HepG2 (cell line): Measurements from ENCODE around the gene APOA1. TPM values are rescaled to one million over a fixed set of nuclear protein-coding genes. Genes with fewer than 3 reads are reported as not detected.

Source experiments
- AKAP8 ChIP-seq: sonication (generic); formaldehyde crosslinking; IDR thresholded peaks from 2 replicates; pipeline ENCODE4 v1.5.1; 2020; ENCODE audit warnings: mild to moderate bottlenecking, missing genetic modification reagents
- CEBPB ChIP-seq: IDR thresholded peaks from 2 replicates; pipeline ENCODE4 v1.6.1; 2011; ENCODE audit warnings: low read depth, low read length, improper control_type of control experiment, borderline replicate concordance
- DMAP1 ChIP-seq: IDR thresholded peaks from 2 replicates; pipeline ENCODE4 v1.6.1; 2016
- EZH2 ChIP-seq: conservative IDR thresholded peaks from 2 replicates; pipeline ENCODE4 v1.6.1; 2012; ENCODE audit warnings: mild to moderate bottlenecking, low read depth, low read length, moderate library complexity
- FIP1L1 ChIP-seq: fragments of 200-400 bp; formaldehyde crosslinking; IDR thresholded peaks from 2 replicates; pipeline ENCODE4 v1.6.1; 2018; ENCODE audit warnings: low read depth, mild to moderate bottlenecking, low read length, moderate library complexity, borderline replicate concordance; ENCODE audit not compliant: insufficient read depth
- KAT7 ChIP-seq: IDR thresholded peaks from 2 replicates; pipeline ENCODE4 v1.6.1; 2018; ENCODE audit warnings: borderline replicate concordance, missing compliant biosample characterization
- KLF16 ChIP-seq, 2 experiments: sonication (generic) in 1 of 2; formaldehyde crosslinking in 1 of 2; IDR thresholded peaks; 2 replicates each; pipeline versions ENCODE4 v1.6.1 to v1.8.0; 2016 to 2023; ENCODE audit warnings: missing genetic modification reagents in 2 of 2, missing compliant biosample characterization in 1 of 2
- MAFK ChIP-seq, 2 experiments: IDR thresholded peaks in 1 of 2; conservative IDR thresholded peaks in 1 of 2; 2 replicates each; pipeline ENCODE4 v1.6.1; 2011; ENCODE audit warnings: improper control_type of control experiment in 2 of 2, low read length in 2 of 2
- NAIF1 ChIP-seq: sonication (generic); formaldehyde crosslinking; IDR thresholded peaks from 2 replicates; pipeline ENCODE4 v1.5.0; 2020; ENCODE audit warnings: mild to moderate bottlenecking, missing genetic modification reagents, borderline replicate concordance
- RBAK ChIP-seq: sonication (generic); formaldehyde crosslinking; IDR thresholded peaks from 2 replicates; pipeline ENCODE4 v1.5.1; 2020; ENCODE audit warnings: mild to moderate bottlenecking, missing genetic modification reagents
- RXRA ChIP-seq: sonication (generic); formaldehyde crosslinking; IDR thresholded peaks from 2 replicates; pipeline ENCODE4 v1.5.1; 2020; ENCODE audit warnings: missing genetic modification reagents
- TBX2 ChIP-seq: sonication (generic); formaldehyde crosslinking; IDR thresholded peaks from 2 replicates; pipeline ENCODE4 v1.5.0; 2020; ENCODE audit warnings: missing genetic modification reagents, mild to moderate bottlenecking, borderline replicate concordance
- THAP9 ChIP-seq: sonication (generic); formaldehyde crosslinking; IDR thresholded peaks from 2 replicates; pipeline ENCODE4; 2020; ENCODE audit warnings: missing genetic modification reagents, mild to moderate bottlenecking, borderline replicate concordance
- ZBTB20 ChIP-seq: sonication (generic); formaldehyde crosslinking; IDR thresholded peaks from 2 replicates; pipeline ENCODE4 v1.8.1; 2023; ENCODE audit warnings: missing genetic modification reagents, low read depth, mild to moderate bottlenecking, borderline replicate concordance
- ZFP1 ChIP-seq: IDR thresholded peaks from 2 replicates; pipeline ENCODE4 v1.6.1; 2016
- ZFYVE20 ChIP-seq: sonication (generic); formaldehyde crosslinking; IDR thresholded peaks from 2 replicates; pipeline ENCODE4 v1.8.0; 2023; ENCODE audit warnings: low read depth, mild to moderate bottlenecking, moderate library complexity, missing genetic modification reagents, borderline replicate concordance
- ZNF232 ChIP-seq: sonication (generic); formaldehyde crosslinking; IDR thresholded peaks from 2 replicates; pipeline ENCODE4 v1.4.0; 2020; ENCODE audit warnings: missing genetic modification reagents, borderline replicate concordance
- ZNF251 ChIP-seq: sonication (generic); formaldehyde crosslinking; IDR thresholded peaks from 2 replicates; pipeline ENCODE4 v1.9.0; 2021; ENCODE audit warnings: mild to moderate bottlenecking, missing genetic modification reagents
- ZNF264 ChIP-seq: sonication (generic); formaldehyde crosslinking; IDR thresholded peaks from 2 replicates; pipeline ENCODE4 v1.4.0; 2020; ENCODE audit warnings: missing genetic modification reagents
- ZNF350 ChIP-seq: sonication (generic); formaldehyde crosslinking; IDR thresholded peaks from 2 replicates; pipeline ENCODE4 v1.4.0; 2020; ENCODE audit warnings: mild to moderate bottlenecking, low read depth, missing genetic modification reagents, borderline replicate concordance
- ZNF513 ChIP-seq: sonication (generic); formaldehyde crosslinking; conservative IDR thresholded peaks from 2 replicates; pipeline ENCODE4 v1.5.0; 2020; ENCODE audit warnings: missing genetic modification reagents
- ZNF780A ChIP-seq: sonication (generic); formaldehyde crosslinking; IDR thresholded peaks from 2 replicates; pipeline ENCODE4 v1.8.0; 2022; ENCODE audit warnings: mild to moderate bottlenecking, missing genetic modification reagents, moderate library complexity
- ZNF839 ChIP-seq: sonication (generic); formaldehyde crosslinking; IDR thresholded peaks from 2 replicates; pipeline ENCODE4 v1.4.0; 2020; ENCODE audit warnings: missing genetic modification reagents, mild to moderate bottlenecking, borderline replicate concordance
- polyA plus RNA-seq, 8 experiments: library from polyadenylated mRNA; depleted of rRNA in 3 of 8; stranded (reverse) in 7 of 8; unstranded in 1 of 8; fragments of >200 nt; fragmentation: Illumina TruSeq in 4 of 8; extraction: Trizol in 4 of 8; gene quantifications; 2 replicates each; pipeline versions ENCODE4 v1.2.1 to v1.2.3, GENCODE V29; 2011 to 2016; ENCODE audit warnings: low read depth in 4 of 8, missing spikeins in 1 of 8, mixed read lengths in 1 of 8; ENCODE audit not compliant: insufficient read depth in 1 of 8
- total RNA-seq, 5 experiments: library from RNA; depleted of rRNA; stranded (reverse); fragments of >200 nt; fragmentation: Illumina TruSeq; extraction: Trizol; gene quantifications; 2 replicates each; pipeline ENCODE4 v1.2.3, GENCODE V29; 2016; ENCODE audit warnings: low read depth in 1 of 5
- TF ChIP-seq, protein P1 (sequence below): sonication (generic); formaldehyde crosslinking; IDR thresholded peaks from 2 replicates; pipeline ENCODE4 v1.4.0; 2020; ENCODE audit warnings: mild to moderate bottlenecking, missing genetic modification reagents

Gene APOA1
- total and polyA plus RNA-seq, 2 of the 13 experiments (the other 11 are each of a cell fraction or from before 2014, with no cell fraction given) = 1,973 to 5,485 TPM

DNA sequence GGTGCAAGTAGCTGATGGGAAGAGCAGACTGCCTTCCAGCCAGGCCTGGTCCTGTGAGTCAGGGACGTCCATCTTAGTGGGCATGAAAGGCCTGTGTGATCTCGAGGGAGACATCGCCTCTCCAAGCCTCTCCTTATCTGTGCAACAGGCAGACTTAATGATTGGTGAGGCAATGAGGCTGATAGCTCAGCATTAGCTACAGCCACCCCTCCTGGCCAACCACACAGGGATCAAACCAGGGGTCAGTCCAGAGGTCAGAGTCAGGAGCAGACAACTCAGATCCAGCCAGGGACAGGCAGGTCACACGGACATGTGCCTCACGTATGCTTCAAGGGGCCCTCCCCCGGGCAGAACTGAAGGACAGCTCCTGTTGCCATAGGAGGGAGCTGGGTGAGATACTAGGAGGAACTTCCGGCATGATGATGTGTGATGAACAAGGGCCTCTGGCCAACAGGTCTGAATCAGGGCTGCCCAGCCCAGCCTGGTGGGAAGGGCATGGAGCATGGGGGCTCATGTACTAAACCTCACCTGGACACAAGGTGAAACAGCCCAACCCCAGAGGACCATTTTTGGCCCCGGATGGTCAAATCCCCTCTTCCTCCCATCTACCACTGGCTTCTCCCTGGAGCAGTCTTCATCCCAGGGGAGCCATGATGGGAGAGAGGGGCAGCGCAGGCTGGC is 10.5 kb downstream of the APOA1 start (continued):
- TF ChIP-seq ZNF264 (CRISPR knock-in tag) (peak; percentile 89), AKAP8 (CRISPR knock-in tag) (peak; percentile 79; the same call in 1 of the 2 replicates), ZNF839 (CRISPR knock-in tag) (no peak), ZNF350 (CRISPR knock-in tag) (peak; percentile 90), ZNF513 (CRISPR knock-in tag) (no peak), ZBTB20 (CRISPR knock-in tag) (peak; percentile 58; the same call in 1 of the 2 replicates), ZNF232 (CRISPR knock-in tag) (no peak), FIP1L1 (no peak), ZNF780A (CRISPR knock-in tag) (no peak), MAFK (conservative IDR thresholded peaks at IDR 0.05 in 1 of 2, IDR thresholded peaks at IDR 0.05 in 1 of 2; ENCODE audit: low read length in 2 of 2) (no peak), EZH2 (no peak), ZFP1 (CRISPR knock-in tag) (no peak), NAIF1 (no peak), TBX2 (CRISPR knock-in tag) (peak; percentile 83; the same call in 1 of the 2 replicates), ZFYVE20 (CRISPR knock-in tag) (no peak), CEBPB (peak; percentile 85), KAT7 (CRISPR knock-in tag) (no peak), DMAP1 (CRISPR knock-in tag) (no peak; the same call in 1 of the 2 replicates), RBAK (peak; percentile 37; the same call in 1 of the 2 replicates), KLF16 (CRISPR knock-in tag; IDR thresholded peaks at IDR 0.05) (peak in 1 of 2 experiments; percentile 84; a peak in 2 of 4 replicates), THAP9 (CRISPR knock-in tag) (peak; percentile 72; the same call in 1 of the 2 replicates), RXRA (peak; percentile 96), ZNF251 (CRISPR knock-in tag) (no peak)
- TF ChIP-seq, protein P1, sequence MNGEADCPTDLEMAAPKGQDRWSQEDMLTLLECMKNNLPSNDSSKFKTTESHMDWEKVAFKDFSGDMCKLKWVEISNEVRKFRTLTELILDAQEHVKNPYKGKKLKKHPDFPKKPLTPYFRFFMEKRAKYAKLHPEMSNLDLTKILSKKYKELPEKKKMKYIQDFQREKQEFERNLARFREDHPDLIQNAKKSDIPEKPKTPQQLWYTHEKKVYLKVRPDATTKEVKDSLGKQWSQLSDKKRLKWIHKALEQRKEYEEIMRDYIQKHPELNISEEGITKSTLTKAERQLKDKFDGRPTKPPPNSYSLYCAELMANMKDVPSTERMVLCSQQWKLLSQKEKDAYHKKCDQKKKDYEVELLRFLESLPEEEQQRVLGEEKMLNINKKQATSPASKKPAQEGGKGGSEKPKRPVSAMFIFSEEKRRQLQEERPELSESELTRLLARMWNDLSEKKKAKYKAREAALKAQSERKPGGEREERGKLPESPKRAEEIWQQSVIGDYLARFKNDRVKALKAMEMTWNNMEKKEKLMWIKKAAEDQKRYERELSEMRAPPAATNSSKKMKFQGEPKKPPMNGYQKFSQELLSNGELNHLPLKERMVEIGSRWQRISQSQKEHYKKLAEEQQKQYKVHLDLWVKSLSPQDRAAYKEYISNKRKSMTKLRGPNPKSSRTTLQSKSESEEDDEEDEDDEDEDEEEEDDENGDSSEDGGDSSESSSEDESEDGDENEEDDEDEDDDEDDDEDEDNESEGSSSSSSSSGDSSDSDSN = peak; percentile 72
